ENCODE data around the gene GYPC.

Gene GYPC

GRCh38 chr2:126623000-126623399, 33.0 kb upstream of the GYPC start:
- Histone ChIP-seq H3K27ac (ENCODE audit: low read length) (no peak overlapping the region), H3K4me2 (ENCODE audit: low read length) (no peak overlapping the region), H3K27me3 (ENCODE audit: low read depth, low read length) (no peaks in the 10 kb centered on the region), H3K79me2 (ENCODE audit: low read length) (no peaks in the 10 kb centered on the region), H3K4me3 (ENCODE audit: low read length) (no peak overlapping the region), H2AFZ (ENCODE audit: low read depth, low read length) (no peak overlapping the region), H3K9ac (ENCODE audit: low read length) (no peak overlapping the region), H3K4me1 (ENCODE audit: low read length) (no peaks in the 10 kb centered on the region), H4K20me1 (ENCODE audit: insufficient read depth, low read length) (no peaks in the 10 kb centered on the region), H3K36me3 (replicated peaks; ENCODE audit: low read depth, low read length) (no peaks in the 10 kb centered on the region), H3K9me3 (ENCODE audit: insufficient read depth, low read length) (0 out of 2 replicates have a peak, but pooled peaks cover 3% of the 10 kb centered on the region)
- TF ChIP-seq, protein P1, sequence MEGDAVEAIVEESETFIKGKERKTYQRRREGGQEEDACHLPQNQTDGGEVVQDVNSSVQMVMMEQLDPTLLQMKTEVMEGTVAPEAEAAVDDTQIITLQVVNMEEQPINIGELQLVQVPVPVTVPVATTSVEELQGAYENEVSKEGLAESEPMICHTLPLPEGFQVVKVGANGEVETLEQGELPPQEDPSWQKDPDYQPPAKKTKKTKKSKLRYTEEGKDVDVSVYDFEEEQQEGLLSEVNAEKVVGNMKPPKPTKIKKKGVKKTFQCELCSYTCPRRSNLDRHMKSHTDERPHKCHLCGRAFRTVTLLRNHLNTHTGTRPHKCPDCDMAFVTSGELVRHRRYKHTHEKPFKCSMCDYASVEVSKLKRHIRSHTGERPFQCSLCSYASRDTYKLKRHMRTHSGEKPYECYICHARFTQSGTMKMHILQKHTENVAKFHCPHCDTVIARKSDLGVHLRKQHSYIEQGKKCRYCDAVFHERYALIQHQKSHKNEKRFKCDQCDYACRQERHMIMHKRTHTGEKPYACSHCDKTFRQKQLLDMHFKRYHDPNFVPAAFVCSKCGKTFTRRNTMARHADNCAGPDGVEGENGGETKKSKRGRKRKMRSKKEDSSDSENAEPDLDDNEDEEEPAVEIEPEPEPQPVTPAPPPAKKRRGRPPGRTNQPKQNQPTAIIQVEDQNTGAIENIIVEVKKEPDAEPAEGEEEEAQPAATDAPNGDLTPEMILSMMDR (IDR thresholded peaks at IDR 0.05; ENCODE audit: low read depth, low read length), result no peak
- TF ChIP-seq EZH2phosphoT487 (IDR thresholded peaks at IDR 0.05; ENCODE audit: low read depth), result no peak

- no peak overlapping the region for H3K27ac ChIP-seq (ENCODE audit: low read length)
- no peak overlapping the region for H2AFZ ChIP-seq (ENCODE audit: low read depth, low read length)
Measured at GRCh38 chr2:126627643-126628042, 28.3 kb upstream of the GYPC start.

DNA sequence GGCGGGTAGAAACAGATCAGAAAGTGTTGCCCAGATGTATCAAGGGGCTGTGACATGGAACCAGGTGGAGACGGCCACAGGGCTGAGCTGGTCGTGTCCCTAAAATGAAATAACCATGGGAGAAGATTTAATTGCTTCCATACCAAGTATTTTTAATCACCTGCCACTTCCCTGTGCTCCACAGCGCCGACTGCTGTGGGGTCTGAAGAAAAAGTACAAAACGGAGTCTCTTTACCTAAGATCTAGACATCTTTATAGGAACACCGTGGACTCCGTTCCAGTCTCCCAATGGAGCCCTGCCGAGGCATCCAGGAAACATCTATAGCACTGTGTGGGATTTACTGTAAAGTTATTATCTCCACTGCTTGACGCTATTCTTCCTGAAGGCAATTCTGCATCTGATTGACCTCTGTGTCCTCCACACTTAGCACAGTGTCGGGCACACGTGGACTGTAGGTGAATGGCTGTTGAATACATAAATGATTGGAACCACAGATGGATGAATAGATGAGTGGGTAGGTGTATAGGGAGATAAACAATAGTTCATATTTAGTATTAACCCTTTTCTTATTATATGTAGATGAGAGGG, 21.6 kb upstream of the GYPC start:
- no peaks in the 10 kb centered on the region for H3K4me1 ChIP-seq (ENCODE audit: low read length)
- H3K27me3 ChIP-seq (ENCODE audit: low read depth, low read length), result 0 out of 2 replicates have a peak, but pooled peaks cover 7% of the 10 kb centered on the region
- H3K4me3 ChIP-seq (ENCODE audit: low read length), result 0 out of 2 replicates have a peak overlapping the region, but pooled peaks have one; percentile 21
- H3K27ac ChIP-seq (ENCODE audit: low read length), result no peak overlapping the region
- peak overlapping the region; percentile 79 for H2AFZ ChIP-seq (ENCODE audit: low read depth, low read length)
- no peak for TF ChIP-seq EZH2phosphoT487 (IDR thresholded peaks at IDR 0.05; ENCODE audit: low read depth)
- TF ChIP-seq, protein P1 (IDR thresholded peaks at IDR 0.05; ENCODE audit: low read depth, low read length), result peak; percentile 77
- no peaks in the 10 kb centered on the region for H3K79me2 ChIP-seq (ENCODE audit: low read length)
- no peaks in the 10 kb centered on the region for H3K9me3 ChIP-seq (ENCODE audit: insufficient read depth, low read length)
- peak overlapping the region; percentile 52 for H3K4me2 ChIP-seq (ENCODE audit: low read length)
- H3K9ac ChIP-seq (ENCODE audit: low read length), result no peak overlapping the region
- H3K36me3 ChIP-seq (replicated peaks; ENCODE audit: low read depth, low read length), result no peaks in the 10 kb centered on the region
- no peaks in the 10 kb centered on the region for H4K20me1 ChIP-seq (ENCODE audit: insufficient read depth, low read length)

More at GRCh38 chr2:126627643-126628042, 28.3 kb upstream of the GYPC start:
- no peak overlapping the region for H3K4me3 ChIP-seq (ENCODE audit: low read length)
- no peaks in the 10 kb centered on the region for H4K20me1 ChIP-seq (ENCODE audit: insufficient read depth, low read length)
- no peak overlapping the region for H3K9ac ChIP-seq (ENCODE audit: low read length)
- no peaks in the 10 kb centered on the region for H3K79me2 ChIP-seq (ENCODE audit: low read length)
- H3K27me3 ChIP-seq (ENCODE audit: low read depth, low read length), result no peaks in the 10 kb centered on the region
- H3K4me1 ChIP-seq (ENCODE audit: low read length), result no peaks in the 10 kb centered on the region
- TF ChIP-seq, protein P1 (IDR thresholded peaks at IDR 0.05; ENCODE audit: low read depth, low read length), result no peak
- TF ChIP-seq EZH2phosphoT487 (IDR thresholded peaks at IDR 0.05; ENCODE audit: low read depth), result no peak
- no peak overlapping the region for H3K4me2 ChIP-seq (ENCODE audit: low read length)
- no peaks in the 10 kb centered on the region for H3K36me3 ChIP-seq (replicated peaks; ENCODE audit: low read depth, low read length)
- no peaks in the 10 kb centered on the region for H3K9me3 ChIP-seq (ENCODE audit: insufficient read depth, low read length)

- no peaks in the 10 kb centered on the region for H3K9me3 ChIP-seq (ENCODE audit: insufficient read depth, low read length)
- H3K79me2 ChIP-seq (ENCODE audit: low read length), result no peaks in the 10 kb centered on the region
- H4K20me1 ChIP-seq (ENCODE audit: insufficient read depth, low read length), result no peaks in the 10 kb centered on the region
- H3K4me2 ChIP-seq (ENCODE audit: low read length), result no peak overlapping the region
- H3K27ac ChIP-seq (ENCODE audit: low read length), result no peak overlapping the region
- H2AFZ ChIP-seq (ENCODE audit: low read depth, low read length), result no peak overlapping the region
- H3K4me1 ChIP-seq (ENCODE audit: low read length), result no peaks in the 10 kb centered on the region
- no peak overlapping the region for H3K9ac ChIP-seq (ENCODE audit: low read length)
- no peak overlapping the region for H3K4me3 ChIP-seq (ENCODE audit: low read length)
- H3K36me3 ChIP-seq (replicated peaks; ENCODE audit: low read depth, low read length), result no peaks in the 10 kb centered on the region
- H3K27me3 ChIP-seq (ENCODE audit: low read depth, low read length), result 0 out of 2 replicates have a peak, but pooled peaks cover 7% of the 10 kb centered on the region
- TF ChIP-seq, protein P1 (IDR thresholded peaks at IDR 0.05; ENCODE audit: low read depth, low read length), result no peak
- TF ChIP-seq EZH2phosphoT487 (IDR thresholded peaks at IDR 0.05; ENCODE audit: low read depth), result no peak
Measured at GRCh38 chr2:126635281-126635680, 20.7 kb upstream of the GYPC start.
